SK-N-SH treated with all-trans-retinoic acid at 6 μM for 48 hours (cell line): ENCODE measurements around the gene MEIS2.

Experiments
- ATAC-seq: fragments of 200-7000 bp; cut with Tn5 transposase; 3 replicates; pipeline ENCODE4 v1.9.1; 2020; ENCODE audit warnings: mild to moderate bottlenecking, moderate library complexity
- ARNTL ChIP-seq: fragments of 450-650 bp; formaldehyde crosslinking; IDR thresholded peaks from 2 replicates; pipeline ENCODE4 v1.5.0; 2020; ENCODE audit warnings: low read depth, mild to moderate bottlenecking, moderate library complexity, borderline replicate concordance
- BACH2 ChIP-seq: fragments of 250-450 bp; sonication (Bioruptor Pico); IDR thresholded peaks from 2 replicates; pipeline ENCODE4 v1.9.0; 2021; ENCODE audit warnings: mild to moderate bottlenecking, borderline replicate concordance
- CSDC2 ChIP-seq: fragments of 250-450 bp; sonication (Bioruptor Pico); IDR thresholded peaks from 2 replicates; pipeline ENCODE4 v1.5.0; 2020; ENCODE audit warnings: mild to moderate bottlenecking, moderate library complexity
- CSRNP3 ChIP-seq: fragments of 250-450 bp; sonication (Bioruptor Pico); IDR thresholded peaks from 2 replicates; pipeline ENCODE4 v1.5.1; 2021; ENCODE audit warnings: mild to moderate bottlenecking, moderate library complexity
- ESRRG ChIP-seq: fragments of 250-450 bp; sonication (Bioruptor Pico); IDR thresholded peaks from 2 replicates; pipeline ENCODE4 v1.6.1; 2021; ENCODE audit warnings: mild to moderate bottlenecking
- GLIS3 ChIP-seq: fragments of 250-450 bp; sonication (Bioruptor Pico); IDR thresholded peaks from 2 replicates; pipeline ENCODE4 v1.5.0; 2020; ENCODE audit warnings: mild to moderate bottlenecking, moderate library complexity
- ISL1 ChIP-seq: fragments of 250-450 bp; sonication (Bioruptor Pico); IDR thresholded peaks from 2 replicates; pipeline ENCODE4 v2.1.2; 2022; ENCODE audit warnings: mild to moderate bottlenecking, moderate library complexity
- OSR1 ChIP-seq: fragments of 250-450 bp; sonication (Bioruptor Pico); IDR thresholded peaks from 2 replicates; pipeline ENCODE4 v1.8.0; 2022; ENCODE audit warnings: moderate library complexity, mild to moderate bottlenecking, inconsistent platforms
- PPARA ChIP-seq: fragments of 250-450 bp; sonication (Bioruptor Pico); IDR thresholded peaks from 2 replicates; pipeline ENCODE4 v1.5.0; 2020; ENCODE audit warnings: mild to moderate bottlenecking, borderline replicate concordance
- RARB ChIP-seq: fragments of 250-450 bp; sonication (Bioruptor Pico); IDR thresholded peaks from 2 replicates; pipeline ENCODE4 v1.8.0; 2021; ENCODE audit warnings: mild to moderate bottlenecking, moderate library complexity
- SNAI2 ChIP-seq: fragments of 250-450 bp; sonication (Bioruptor Pico); IDR thresholded peaks from 2 replicates; pipeline ENCODE4 v1.5.0; 2020; ENCODE audit warnings: mild to moderate bottlenecking, moderate library complexity
- TCF4 ChIP-seq: fragments of 250-450 bp; sonication (Bioruptor Pico); IDR thresholded peaks from 2 replicates; pipeline ENCODE4 v1.8.0; 2021; ENCODE audit warnings: mild to moderate bottlenecking, moderate library complexity, borderline replicate concordance
- TOX ChIP-seq: fragments of 250-450 bp; sonication (Bioruptor Pico); IDR thresholded peaks from 2 replicates; pipeline ENCODE4 v1.8.0; 2021; ENCODE audit warnings: mild to moderate bottlenecking, moderate library complexity, borderline replicate concordance
- ZC3H10 ChIP-seq: fragments of 250-450 bp; sonication (Bioruptor Pico); IDR thresholded peaks from 2 replicates; pipeline ENCODE4 v1.5.1; 2021; ENCODE audit warnings: mild to moderate bottlenecking, moderate library complexity
- ZFP3 ChIP-seq: fragments of 250-450 bp; sonication (Bioruptor Pico); IDR thresholded peaks from 2 replicates; pipeline ENCODE4 v1.5.0; 2020; ENCODE audit warnings: mild to moderate bottlenecking, moderate library complexity
- ZFP30 ChIP-seq: fragments of 450-650 bp; formaldehyde crosslinking; IDR thresholded peaks from 2 replicates; pipeline ENCODE4 v1.5.0; 2022; ENCODE audit warnings: mild to moderate bottlenecking, moderate library complexity
- ZNF565 ChIP-seq: fragments of 450-650 bp; formaldehyde crosslinking; conservative IDR thresholded peaks from 2 replicates; pipeline ENCODE4 v1.5.0; 2020; ENCODE audit warnings: low read depth, mild to moderate bottlenecking, moderate library complexity
- ZNF70 ChIP-seq: fragments of 450-650 bp; formaldehyde crosslinking; IDR thresholded peaks from 2 replicates; pipeline ENCODE4 v1.5.0; 2020; ENCODE audit warnings: mild to moderate bottlenecking, moderate library complexity
- TF ChIP-seq, protein P1 (sequence below): fragments of 250-450 bp; sonication (Bioruptor Pico); IDR thresholded peaks from 2 replicates; pipeline ENCODE4 v1.5.1; 2020; ENCODE audit warnings: low read depth, mild to moderate bottlenecking, moderate library complexity
- TF ChIP-seq, protein P2 (sequence below): fragments of 250-450 bp; sonication (Bioruptor Pico); IDR thresholded peaks from 2 replicates; pipeline ENCODE4 v1.5.0; 2020; ENCODE audit warnings: mild to moderate bottlenecking, moderate library complexity
- TF ChIP-seq, protein P3 (sequence below): fragments of 250-450 bp; sonication (Bioruptor Pico); IDR thresholded peaks from 2 replicates; pipeline ENCODE4 v1.8.0; 2020; ENCODE audit warnings: mild to moderate bottlenecking, moderate library complexity, borderline replicate concordance
- TF ChIP-seq, protein P4 (sequence below): fragments of 250-450 bp; sonication (Bioruptor Pico); IDR thresholded peaks from 2 replicates; pipeline ENCODE4 v1.8.0; 2021; ENCODE audit warnings: low read depth, mild to moderate bottlenecking, moderate library complexity, borderline replicate concordance

The MEIS2 gene

DNA sequence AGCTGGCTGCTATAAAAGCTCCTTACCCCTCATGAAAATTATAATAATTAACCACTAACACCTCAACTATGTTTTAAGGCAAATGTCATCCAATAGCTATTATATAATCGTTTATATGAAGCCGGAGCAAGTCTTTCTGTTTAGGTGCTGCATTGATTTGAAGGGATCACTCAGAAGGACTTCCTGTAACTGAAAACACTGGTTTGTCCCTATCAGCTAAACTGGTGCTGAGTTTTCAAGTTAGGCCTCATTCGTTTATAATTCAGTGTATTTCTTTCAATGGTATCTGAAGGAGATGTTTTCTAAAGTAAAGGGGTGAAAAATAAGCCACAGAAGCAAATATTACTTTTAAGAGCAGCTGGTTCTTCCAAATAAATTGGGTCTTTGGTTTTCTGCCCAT is 14.2 kb downstream of the MEIS2 start:
- ATAC-seq: no peak
- no peak for TF ChIP-seq GLIS3
- TF ChIP-seq ESRRG: no peak
- TF ChIP-seq, protein P1, sequence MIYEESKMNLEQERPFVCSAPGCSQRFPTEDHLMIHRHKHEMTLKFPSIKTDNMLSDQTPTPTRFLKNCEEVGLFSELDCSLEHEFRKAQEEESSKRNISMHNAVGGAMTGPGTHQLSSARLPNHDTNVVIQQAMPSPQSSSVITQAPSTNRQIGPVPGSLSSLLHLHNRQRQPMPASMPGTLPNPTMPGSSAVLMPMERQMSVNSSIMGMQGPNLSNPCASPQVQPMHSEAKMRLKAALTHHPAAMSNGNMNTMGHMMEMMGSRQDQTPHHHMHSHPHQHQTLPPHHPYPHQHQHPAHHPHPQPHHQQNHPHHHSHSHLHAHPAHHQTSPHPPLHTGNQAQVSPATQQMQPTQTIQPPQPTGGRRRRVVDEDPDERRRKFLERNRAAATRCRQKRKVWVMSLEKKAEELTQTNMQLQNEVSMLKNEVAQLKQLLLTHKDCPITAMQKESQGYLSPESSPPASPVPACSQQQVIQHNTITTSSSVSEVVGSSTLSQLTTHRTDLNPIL (CRISPR knock-in tag): no peak
- TF ChIP-seq ZFP3 (CRISPR knock-in tag): no peak
- TF ChIP-seq ZFP30 (CRISPR knock-in tag): no peak
- TF ChIP-seq ISL1 (CRISPR knock-in tag): no peak
- TF ChIP-seq CSRNP3 (CRISPR knock-in tag): no peak
- TF ChIP-seq BACH2 (CRISPR knock-in tag): no peak
- TF ChIP-seq CSDC2 (CRISPR knock-in tag): no peak
- no peak for TF ChIP-seq PPARA (CRISPR knock-in tag)
- TF ChIP-seq, protein P2, sequence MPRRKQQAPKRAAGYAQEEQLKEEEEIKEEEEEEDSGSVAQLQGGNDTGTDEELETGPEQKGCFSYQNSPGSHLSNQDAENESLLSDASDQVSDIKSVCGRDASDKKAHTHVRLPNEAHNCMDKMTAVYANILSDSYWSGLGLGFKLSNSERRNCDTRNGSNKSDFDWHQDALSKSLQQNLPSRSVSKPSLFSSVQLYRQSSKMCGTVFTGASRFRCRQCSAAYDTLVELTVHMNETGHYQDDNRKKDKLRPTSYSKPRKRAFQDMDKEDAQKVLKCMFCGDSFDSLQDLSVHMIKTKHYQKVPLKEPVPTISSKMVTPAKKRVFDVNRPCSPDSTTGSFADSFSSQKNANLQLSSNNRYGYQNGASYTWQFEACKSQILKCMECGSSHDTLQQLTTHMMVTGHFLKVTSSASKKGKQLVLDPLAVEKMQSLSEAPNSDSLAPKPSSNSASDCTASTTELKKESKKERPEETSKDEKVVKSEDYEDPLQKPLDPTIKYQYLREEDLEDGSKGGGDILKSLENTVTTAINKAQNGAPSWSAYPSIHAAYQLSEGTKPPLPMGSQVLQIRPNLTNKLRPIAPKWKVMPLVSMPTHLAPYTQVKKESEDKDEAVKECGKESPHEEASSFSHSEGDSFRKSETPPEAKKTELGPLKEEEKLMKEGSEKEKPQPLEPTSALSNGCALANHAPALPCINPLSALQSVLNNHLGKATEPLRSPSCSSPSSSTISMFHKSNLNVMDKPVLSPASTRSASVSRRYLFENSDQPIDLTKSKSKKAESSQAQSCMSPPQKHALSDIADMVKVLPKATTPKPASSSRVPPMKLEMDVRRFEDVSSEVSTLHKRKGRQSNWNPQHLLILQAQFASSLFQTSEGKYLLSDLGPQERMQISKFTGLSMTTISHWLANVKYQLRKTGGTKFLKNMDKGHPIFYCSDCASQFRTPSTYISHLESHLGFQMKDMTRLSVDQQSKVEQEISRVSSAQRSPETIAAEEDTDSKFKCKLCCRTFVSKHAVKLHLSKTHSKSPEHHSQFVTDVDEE (CRISPR knock-in tag): no peak
- no peak for TF ChIP-seq ZNF565 (CRISPR knock-in tag)

- TF ChIP-seq ZNF70 (CRISPR knock-in tag) (no peak), ISL1 (CRISPR knock-in tag) (no peak), CSRNP3 (CRISPR knock-in tag) (no peak), ZFP3 (CRISPR knock-in tag) (no peak), SNAI2 (CRISPR knock-in tag) (no peak), ESRRG (no peak), ZC3H10 (CRISPR knock-in tag) (no peak), TOX (CRISPR knock-in tag) (no peak), CSDC2 (CRISPR knock-in tag) (no peak)
- TF ChIP-seq, protein P3, sequence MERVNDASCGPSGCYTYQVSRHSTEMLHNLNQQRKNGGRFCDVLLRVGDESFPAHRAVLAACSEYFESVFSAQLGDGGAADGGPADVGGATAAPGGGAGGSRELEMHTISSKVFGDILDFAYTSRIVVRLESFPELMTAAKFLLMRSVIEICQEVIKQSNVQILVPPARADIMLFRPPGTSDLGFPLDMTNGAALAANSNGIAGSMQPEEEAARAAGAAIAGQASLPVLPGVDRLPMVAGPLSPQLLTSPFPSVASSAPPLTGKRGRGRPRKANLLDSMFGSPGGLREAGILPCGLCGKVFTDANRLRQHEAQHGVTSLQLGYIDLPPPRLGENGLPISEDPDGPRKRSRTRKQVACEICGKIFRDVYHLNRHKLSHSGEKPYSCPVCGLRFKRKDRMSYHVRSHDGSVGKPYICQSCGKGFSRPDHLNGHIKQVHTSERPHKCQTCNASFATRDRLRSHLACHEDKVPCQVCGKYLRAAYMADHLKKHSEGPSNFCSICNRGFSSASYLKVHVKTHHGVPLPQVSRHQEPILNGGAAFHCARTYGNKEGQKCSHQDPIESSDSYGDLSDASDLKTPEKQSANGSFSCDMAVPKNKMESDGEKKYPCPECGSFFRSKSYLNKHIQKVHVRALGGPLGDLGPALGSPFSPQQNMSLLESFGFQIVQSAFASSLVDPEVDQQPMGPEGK (CRISPR knock-in tag): no peak
- TF ChIP-seq, protein P1 (CRISPR knock-in tag): no peak
- no peak; the same call in 2 of the 3 replicates for ATAC-seq
Observed at GRCh38 chr15:37084602-37085001, 15.7 kb downstream of the MEIS2 start.

DNA sequence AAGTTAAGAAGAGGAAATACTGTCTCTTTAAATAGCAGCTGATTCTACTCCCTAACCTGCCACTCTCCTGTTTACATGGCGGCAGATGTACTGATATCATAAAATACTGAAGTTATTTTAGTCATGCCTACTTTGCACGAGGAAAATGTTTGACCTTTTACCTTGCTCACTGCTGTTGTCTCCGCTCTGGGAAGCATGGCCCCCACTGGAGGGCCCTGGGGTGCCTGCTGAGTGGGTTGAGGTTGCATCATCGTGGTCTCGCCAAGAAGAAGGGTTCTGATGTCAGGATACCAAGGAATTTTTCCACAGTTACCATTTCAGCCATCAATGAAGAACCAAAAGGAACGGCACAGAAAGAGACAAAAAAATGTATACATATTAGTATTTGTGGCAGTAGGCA is 16.7 kb downstream of the MEIS2 start:
- ATAC-seq: no peak
- TF ChIP-seq, protein P1 (CRISPR knock-in tag): no peak
- TF ChIP-seq SNAI2 (CRISPR knock-in tag) (no peak), PPARA (CRISPR knock-in tag) (no peak), ISL1 (CRISPR knock-in tag) (no peak), ZNF565 (CRISPR knock-in tag) (no peak), TCF4 (CRISPR knock-in tag) (no peak), BACH2 (CRISPR knock-in tag) (no peak), RARB (CRISPR knock-in tag) (no peak), OSR1 (CRISPR knock-in tag) (no peak), ARNTL (no peak), ZFP3 (CRISPR knock-in tag) (no peak)
- TF ChIP-seq, protein P4, sequence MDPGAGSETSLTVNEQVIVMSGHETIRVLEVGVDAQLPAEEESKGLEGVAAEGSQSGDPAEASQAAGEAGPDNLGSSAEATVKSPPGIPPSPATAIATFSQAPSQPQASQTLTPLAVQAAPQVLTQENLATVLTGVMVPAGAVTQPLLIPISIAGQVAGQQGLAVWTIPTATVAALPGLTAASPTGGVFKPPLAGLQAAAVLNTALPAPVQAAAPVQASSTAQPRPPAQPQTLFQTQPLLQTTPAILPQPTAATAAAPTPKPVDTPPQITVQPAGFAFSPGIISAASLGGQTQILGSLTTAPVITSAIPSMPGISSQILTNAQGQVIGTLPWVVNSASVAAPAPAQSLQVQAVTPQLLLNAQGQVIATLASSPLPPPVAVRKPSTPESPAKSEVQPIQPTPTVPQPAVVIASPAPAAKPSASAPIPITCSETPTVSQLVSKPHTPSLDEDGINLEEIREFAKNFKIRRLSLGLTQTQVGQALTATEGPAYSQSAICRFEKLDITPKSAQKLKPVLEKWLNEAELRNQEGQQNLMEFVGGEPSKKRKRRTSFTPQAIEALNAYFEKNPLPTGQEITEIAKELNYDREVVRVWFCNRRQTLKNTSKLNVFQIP (CRISPR knock-in tag): no peak
